Right hindlimb (tissue), 1 donor: ENCODE measurements around the gene PIWIL4.

Source experiments
- DNase-seq: peaks from one replicate; pipeline ENCODE4 v3.0.0-alpha.2; 2018

The PIWIL4 gene

DNA sequence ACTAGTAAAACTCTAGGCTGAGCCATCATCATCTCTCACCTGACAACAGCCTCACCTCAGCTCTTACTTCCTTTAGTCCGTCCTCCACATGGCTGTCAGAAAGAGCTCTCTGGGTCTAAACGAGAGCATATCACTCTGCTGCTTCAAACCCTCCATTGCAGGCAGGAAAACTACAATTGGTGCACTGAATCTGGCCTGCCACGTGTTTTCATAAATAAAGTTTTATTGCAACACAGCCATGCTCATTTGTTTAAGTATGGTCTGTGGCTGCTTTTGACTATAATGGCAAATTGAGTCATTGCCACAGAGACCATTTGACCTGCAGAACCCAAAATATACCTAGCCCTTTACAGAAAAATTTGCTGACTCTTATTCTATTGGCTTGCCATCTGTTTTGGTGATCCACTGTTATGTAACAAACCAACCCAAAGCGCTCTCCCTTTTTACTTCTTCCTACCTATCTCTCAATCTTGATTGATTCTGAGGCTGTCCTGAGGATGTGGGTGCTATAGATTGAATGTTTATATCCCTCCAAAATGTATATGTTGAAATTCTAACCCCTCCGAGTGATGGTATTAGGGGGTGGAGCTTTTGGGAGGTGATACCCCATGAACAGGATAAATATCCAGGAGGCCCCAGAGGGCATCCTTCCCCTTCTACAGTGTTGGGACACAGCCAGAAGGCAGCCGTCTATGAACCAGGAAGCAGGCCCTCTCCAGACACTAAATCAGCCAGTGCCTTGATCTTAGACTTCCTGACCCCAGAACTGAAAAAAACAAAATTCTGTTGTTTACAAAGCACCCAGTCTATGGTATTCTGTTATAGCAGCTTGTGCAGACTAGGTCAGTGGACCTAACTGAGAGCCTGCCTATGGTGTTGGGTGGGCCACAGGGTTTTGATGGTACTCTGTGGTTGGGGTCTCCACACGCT is 99.9 kb downstream of the PIWIL4 start:
- DNase-seq = no peak

DNA sequence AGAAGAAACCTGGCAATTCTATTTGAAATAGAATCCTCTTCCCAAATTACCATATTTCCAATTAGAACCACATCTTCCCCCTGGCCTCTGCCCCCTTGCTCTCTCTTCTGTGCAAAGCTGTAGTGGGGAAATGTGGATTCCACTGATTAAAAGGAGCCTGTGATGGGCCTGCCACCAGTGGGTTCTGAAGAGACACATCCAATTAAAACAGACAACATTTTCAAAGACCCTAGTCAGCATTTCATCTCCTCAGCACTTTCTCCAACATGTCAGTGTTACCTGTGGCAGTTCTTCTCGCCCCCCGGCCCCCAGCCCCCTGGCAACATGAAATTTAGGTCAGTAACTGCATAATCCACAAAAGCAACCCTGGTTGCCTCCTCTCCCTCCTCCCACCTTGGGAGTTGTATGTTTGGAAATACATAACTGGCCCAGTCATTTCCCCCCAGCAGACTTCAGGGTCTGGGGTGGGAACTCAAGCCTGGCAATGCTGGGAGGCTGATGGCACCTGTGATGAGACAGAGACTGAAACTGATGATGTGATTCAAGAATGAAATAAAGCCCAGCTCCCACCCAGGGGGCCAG is 101.1 kb downstream of the PIWIL4 start:
- no peak for DNase-seq

DNA sequence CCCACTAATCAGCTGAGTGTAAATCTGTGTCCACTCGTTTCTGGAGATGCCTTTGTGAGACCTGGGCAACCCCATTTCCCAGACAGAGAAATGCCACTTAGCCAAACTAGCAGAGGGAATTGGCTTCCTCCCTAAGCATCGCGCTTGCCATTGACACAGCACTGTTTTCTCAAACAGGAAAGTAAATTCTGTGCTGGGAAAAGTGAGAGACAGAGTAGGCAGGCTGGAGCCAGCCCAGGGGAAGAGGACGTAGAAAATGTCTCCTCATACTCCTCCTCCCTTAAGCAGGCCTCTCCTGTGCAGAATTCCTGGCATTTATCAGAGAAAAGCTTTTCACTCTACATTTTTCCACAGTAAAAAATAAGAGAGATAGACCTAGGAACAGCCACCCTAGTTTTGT is 101.9 kb downstream of the PIWIL4 start:
- no peak for DNase-seq
